Mesenchymal stem cell (in vitro differentiated cells and primary cell): ENCODE data around the gene RBM6.
A peak's percentile ranks its signal among the peaks of the same experiment; 100 is the strongest.
"Not testable (repeated sequence)": the region's sequence is repeated elsewhere in the genome, so short reads cannot be mapped to it uniquely, and the experiment has no call there.

Experiments
- DNase-seq: peaks from one replicate; pipeline ENCODE4 v3.0.0-alpha.2; 2013
- H2AFZ ChIP-seq: one replicate; pipeline ENCODE4 v1.6.1; 2013; ENCODE audit warnings: low read depth, mild to moderate bottlenecking, control low read depth, inconsistent platforms, low read length, moderate library complexity
- H2AK5ac ChIP-seq: 2 replicates; pipeline ENCODE4 v1.6.1; 2013; ENCODE audit warnings: low read length, moderate library complexity, mild to moderate bottlenecking, inconsistent platforms; ENCODE audit not compliant: severe bottlenecking
- H2BK120ac ChIP-seq: one replicate; pipeline ENCODE4 v1.6.1; 2013; ENCODE audit warnings: low read depth, mild to moderate bottlenecking, inconsistent platforms, low read length, moderate library complexity
- H2BK12ac ChIP-seq, 2 experiments: one replicate each; pipeline ENCODE4 v1.6.1; 2013; ENCODE audit warnings: inconsistent platforms in 2 of 2, low read length in 2 of 2, mild to moderate bottlenecking in 2 of 2, moderate library complexity in 2 of 2, control low read depth in 1 of 2
- H2BK15ac ChIP-seq: one replicate; pipeline ENCODE4 v1.6.1; 2013; ENCODE audit warnings: mild to moderate bottlenecking, low read depth, inconsistent platforms; ENCODE audit not compliant: poor library complexity, severe bottlenecking
- H2BK5ac ChIP-seq: 2 replicates; pipeline ENCODE4 v1.6.1; 2013; ENCODE audit warnings: low read depth, mild to moderate bottlenecking, low read length, control low read depth, inconsistent platforms; ENCODE audit not compliant: poor library complexity, severe bottlenecking
- H3K14ac ChIP-seq, 2 experiments: one replicate each; pipeline ENCODE4 v1.6.1; 2013; ENCODE audit warnings: inconsistent platforms in 2 of 2, low read length in 2 of 2, control low read depth in 1 of 2, mild to moderate bottlenecking in 1 of 2, moderate library complexity in 1 of 2
- H3K18ac ChIP-seq, 2 experiments: one replicate each; pipeline ENCODE4 v1.6.1; 2013; ENCODE audit warnings: inconsistent platforms in 2 of 2, low read length in 2 of 2, control low read depth in 1 of 2, low read depth in 1 of 2, mild to moderate bottlenecking in 1 of 2
- H3K23ac ChIP-seq, 2 experiments: one replicate each; pipeline ENCODE4 v1.6.1; 2013; ENCODE audit warnings: inconsistent platforms in 2 of 2, low read length in 2 of 2, mild to moderate bottlenecking in 2 of 2, moderate library complexity in 2 of 2, control low read depth in 1 of 2
- H3K27ac ChIP-seq: 2 replicates; pipeline ENCODE4 v1.5.1; 2013; ENCODE audit warnings: mild to moderate bottlenecking, moderate library complexity, low read length, control low read depth, inconsistent platforms; ENCODE audit not compliant: poor library complexity, severe bottlenecking
- H3K27me3 ChIP-seq, 2 experiments: 2 replicates each; pipeline versions ENCODE4 v1.6.1 to v1.7.0; 2013; ENCODE audit warnings: low read length in 2 of 2, mild to moderate bottlenecking in 2 of 2, moderate library complexity in 2 of 2, control low read depth in 1 of 2, inconsistent platforms in 1 of 2; ENCODE audit not compliant: control insufficient read depth in 1 of 2, insufficient read depth in 1 of 2
- H3K36me3 ChIP-seq, 2 experiments: 2 replicates each; pipeline versions ENCODE4 v1.6.1 to v1.7.0; 2013; ENCODE audit warnings: low read length in 2 of 2, control low read depth in 1 of 2, inconsistent platforms in 1 of 2, low read depth in 1 of 2, mild to moderate bottlenecking in 1 of 2; ENCODE audit not compliant: insufficient read depth in 2 of 2, control insufficient read depth in 1 of 2
- H3K4ac ChIP-seq, 2 experiments: one replicate each; pipeline ENCODE4 v1.6.1; 2013; ENCODE audit warnings: inconsistent platforms in 2 of 2, low read length in 2 of 2, mild to moderate bottlenecking in 2 of 2, moderate library complexity in 2 of 2, control low read depth in 1 of 2, low read depth in 1 of 2
- H3K4me1 ChIP-seq: 2 replicates; pipeline ENCODE4 v1.6.1; 2013; ENCODE audit warnings: low read depth, low read length, control low read depth; ENCODE audit not compliant: control insufficient read depth, insufficient read depth
- H3K4me2 ChIP-seq: 2 replicates; pipeline ENCODE4 v1.6.1; 2013; ENCODE audit warnings: low read length, mild to moderate bottlenecking, inconsistent platforms; ENCODE audit not compliant: poor library complexity, severe bottlenecking
- H3K4me3 ChIP-seq, 2 experiments: 2 replicates each; pipeline versions ENCODE4 v1.5.1 to v1.7.0; 2013; ENCODE audit warnings: low read length in 2 of 2, mild to moderate bottlenecking in 2 of 2, control low read depth in 1 of 2, low read depth in 1 of 2; ENCODE audit not compliant: insufficient read depth in 1 of 2
- H3K79me1 ChIP-seq: replicated peaks from 2 replicates; pipeline ENCODE4 v1.6.1; 2013; ENCODE audit warnings: mild to moderate bottlenecking, control low read depth, low read length, inconsistent platforms; ENCODE audit not compliant: poor library complexity, severe bottlenecking
- H3K9ac ChIP-seq: 2 replicates; pipeline ENCODE4 v1.7.0; 2013; ENCODE audit warnings: mild to moderate bottlenecking, low read length, moderate library complexity
- H3K9me3 ChIP-seq: 2 replicates; pipeline ENCODE4 v1.7.0; 2013; ENCODE audit warnings: mild to moderate bottlenecking, low read length; ENCODE audit not compliant: control insufficient read depth
- H4K8ac ChIP-seq: one replicate; pipeline ENCODE4 v1.6.1; 2013; ENCODE audit warnings: inconsistent platforms, mild to moderate bottlenecking, low read length, moderate library complexity
- H4K91ac ChIP-seq: one replicate; pipeline ENCODE4 v1.6.1; 2013; ENCODE audit warnings: mild to moderate bottlenecking, low read length, inconsistent platforms
- WGBS: methylation state at CpG from one replicate; pipeline ENCODE4 v1.1.7; 2013; ENCODE audit warnings: mixed read lengths; 5-methylcytosine and 5-hydroxymethylcytosine counted together

The RBM6 gene

DNA sequence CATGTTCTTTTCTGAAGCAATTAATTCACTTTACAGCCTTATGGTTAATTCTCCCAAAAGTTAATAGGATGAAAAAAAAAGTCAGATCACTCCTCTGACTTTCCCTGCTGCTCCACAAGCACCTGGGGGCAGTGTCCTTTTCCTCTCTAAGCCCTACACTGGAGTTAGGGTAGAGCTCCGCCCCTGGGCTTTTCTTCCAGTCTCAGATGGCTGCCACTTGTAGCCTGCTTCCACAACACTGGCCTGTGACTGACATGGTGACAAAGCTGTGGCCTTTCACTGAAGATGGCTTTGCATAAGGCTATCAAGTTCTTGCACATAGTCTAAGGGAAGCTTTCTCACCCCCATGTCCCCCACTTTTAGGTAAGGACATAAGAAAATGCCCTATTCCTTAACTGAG lies 9.0 kb upstream of the RBM6 start:
- no peak overlapping the region for H2AK5ac ChIP-seq
- no peak overlapping the region for H4K8ac ChIP-seq
- H3K4ac ChIP-seq = no peak overlapping the region
- H2BK5ac ChIP-seq = no peak overlapping the region
- peaks cover 8% of the 10 kb centered on the region for H3K79me1 ChIP-seq
- no peak overlapping the region for H2BK12ac ChIP-seq
- H3K36me3 ChIP-seq = no peaks in the 10 kb centered on the region
- H3K9ac ChIP-seq = no peak overlapping the region
- WGBS = 77% methylated on average over 1 of the region's 1 CpG
- no peak overlapping the region for H3K4me2 ChIP-seq
- H3K27ac ChIP-seq = no peak overlapping the region
- H4K91ac ChIP-seq = no peak overlapping the region
- no peak overlapping the region for H3K18ac ChIP-seq
- no peak for DNase-seq
- H2BK120ac ChIP-seq = no peak overlapping the region
- no peaks in the 10 kb centered on the region for H3K9me3 ChIP-seq
- no peaks in the 10 kb centered on the region for H3K27me3 ChIP-seq
- H3K4me1 ChIP-seq = peaks cover 8% of the 10 kb centered on the region
- H2BK15ac ChIP-seq = no peak overlapping the region
- no peak overlapping the region for H3K23ac ChIP-seq
- no peak overlapping the region for H3K14ac ChIP-seq
- H3K4me3 ChIP-seq = no peak overlapping the region
- peak overlapping the region; percentile 3 for H2AFZ ChIP-seq

DNA sequence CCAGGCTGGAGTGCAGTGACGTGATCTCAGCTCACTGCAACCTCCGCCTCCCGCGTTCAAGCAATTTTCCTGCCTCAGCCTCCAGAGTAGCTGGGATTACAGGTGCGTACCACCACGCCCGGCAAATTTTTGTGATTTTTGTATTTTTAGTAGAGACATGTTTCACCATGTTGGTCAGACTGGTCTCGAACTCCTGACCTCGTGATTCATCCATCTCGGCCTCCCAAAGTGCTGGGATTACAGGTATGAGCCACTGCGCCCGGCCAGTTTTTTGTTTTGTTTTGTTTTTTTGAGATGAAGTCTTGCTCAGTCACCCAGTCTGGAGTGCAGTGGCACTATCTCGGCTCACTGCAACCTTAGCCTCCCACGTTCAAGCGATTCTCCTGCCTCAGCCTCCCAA lies 7.7 kb upstream of the RBM6 start:
- H3K79me1 ChIP-seq, H2AK5ac ChIP-seq, H3K4me2 ChIP-seq, H2BK15ac ChIP-seq, H2BK120ac ChIP-seq, H3K27me3 ChIP-seq, H2BK12ac ChIP-seq, H2AFZ ChIP-seq, H3K4me1 ChIP-seq, H3K9ac ChIP-seq, H4K91ac ChIP-seq, H4K8ac ChIP-seq, DNase-seq, H3K36me3 ChIP-seq, H3K27ac ChIP-seq, H3K18ac ChIP-seq, H2BK5ac ChIP-seq, H3K23ac ChIP-seq, H3K9me3 ChIP-seq, H3K14ac ChIP-seq, H3K4ac ChIP-seq, H3K4me3 ChIP-seq: not testable (repeated sequence)
- WGBS = 97% methylated on average over 13 of the region's 15 CpGs

DNA sequence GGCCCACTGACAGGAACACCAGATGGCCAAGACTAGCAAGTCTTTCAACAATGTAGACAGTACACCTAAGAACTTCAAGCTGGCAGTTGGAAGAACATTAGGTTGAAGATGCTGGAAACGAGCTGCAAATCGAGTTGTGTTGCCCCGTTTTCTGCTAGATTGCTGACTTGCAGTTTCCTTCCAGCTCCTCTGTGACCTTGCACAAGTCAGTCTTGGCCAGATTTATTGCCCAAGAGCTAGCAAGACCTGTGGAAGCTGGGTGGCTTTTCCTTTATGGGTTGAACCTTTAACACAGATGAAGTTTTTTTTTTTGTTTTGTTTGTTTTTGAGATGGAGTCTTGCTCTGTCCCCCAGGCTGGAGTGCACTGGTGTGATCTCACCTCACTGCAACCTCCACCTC lies 2.9 kb upstream of the RBM6 start:
- Histone ChIP-seq H4K91ac (no peak overlapping the region), H3K9ac (no peak overlapping the region), H2BK120ac (no peak overlapping the region), H2AK5ac (no peak overlapping the region), H3K36me3 (no peaks in the 10 kb centered on the region), H3K4ac (no peak overlapping the region), H3K27me3 (no peaks in the 10 kb centered on the region), H3K4me1 (peaks cover 5% of the 10 kb centered on the region), H3K18ac (no peak overlapping the region), H3K14ac (no peak overlapping the region), H2BK5ac (no peak overlapping the region), H2AFZ (peak overlapping the region; percentile 18), H3K4me3 (no peak overlapping the region), H3K4me2 (no peak overlapping the region), H4K8ac (no peak overlapping the region), H3K23ac (no peak overlapping the region), H2BK15ac (no peak overlapping the region), H3K9me3 (no peaks in the 10 kb centered on the region), H2BK12ac (no peak overlapping the region), H3K27ac (no peak overlapping the region), H3K79me1 (no peaks in the 10 kb centered on the region)
- 57% methylated on average over 3 of the region's 3 CpGs for WGBS
- DNase-seq = peak; percentile 34

DNA sequence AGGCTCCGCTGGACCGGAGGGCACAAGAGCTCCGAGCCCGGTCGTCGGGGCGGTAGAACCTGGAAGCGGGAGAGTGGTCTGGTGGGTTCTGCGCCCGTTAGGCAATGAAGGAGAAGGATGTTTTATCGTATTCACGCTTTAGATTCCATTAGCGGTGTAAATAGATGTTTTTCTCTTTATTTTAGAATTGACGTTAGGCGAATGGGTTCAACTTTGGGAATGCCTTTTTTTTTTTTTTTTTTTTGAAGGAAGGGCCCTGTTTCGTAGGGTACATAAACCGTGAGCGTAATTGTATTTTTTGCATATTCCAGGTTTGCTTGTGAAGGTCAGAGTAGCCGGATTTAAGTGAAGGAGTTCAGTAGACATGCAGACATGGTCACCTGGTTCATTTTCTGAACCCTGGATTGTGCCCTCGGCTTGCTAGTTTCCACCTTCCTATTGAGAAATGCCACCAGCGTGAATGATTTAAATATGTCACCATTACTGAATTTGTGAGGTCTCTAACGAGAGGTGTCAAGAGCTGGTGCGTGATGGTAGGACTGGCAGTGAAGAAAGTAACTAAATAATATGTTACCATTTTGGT lies 808 bp downstream of the RBM6 start:
- Histone ChIP-seq H3K9ac (peak overlapping the region; percentile 99), H2AK5ac (no peak overlapping the region), H4K91ac (no peak overlapping the region), H3K4me2 (peak overlapping the region; percentile 70), H3K4ac (no peak overlapping the region), H3K27me3 (no peaks in the 10 kb centered on the region), H4K8ac (no peak overlapping the region), H3K4me3 (peak overlapping the region; percentile 77 to 99), H3K23ac (no peak overlapping the region), H3K36me3 (peaks cover 0 to under 1% of the 10 kb centered on the region in 2 experiments), H2BK12ac (no peak overlapping the region), H2BK15ac (no peak overlapping the region), H2BK5ac (no peak overlapping the region), H2BK120ac (no peak overlapping the region), H3K27ac (peak overlapping the region; percentile 77), H3K14ac (peak overlapping the region in 1 of 2 experiments; percentile 19), H2AFZ (no peak overlapping the region), H3K9me3 (no peaks in the 10 kb centered on the region), H3K18ac (peak overlapping the region; percentile 25 to 78), H3K79me1 (no peaks in the 10 kb centered on the region), H3K4me1 (peaks cover 5% of the 10 kb centered on the region)
- 15% methylated on average over 23 of the region's 23 CpGs for WGBS
- DNase-seq = no peak
